ENCODE measurements around the gene TMEM235. TPM values are rescaled to one million over a fixed set of nuclear protein-coding genes. Genes with fewer than 3 reads are reported as not detected.

The TMEM235 gene
- total and polyA plus RNA-seq, 12 donors = not detected

- peak in 1 of 2 donors; percentile 45 for DNase-seq
- peak overlapping the region in 3 of 10 donors; percentile 9 to 26 (median 25) for H3K4me3 ChIP-seq
- no peak for TF ChIP-seq CTCF (IDR thresholded peaks at IDR 0.05)
- H3K27me3 ChIP-seq = no peaks in the 10 kb centered on the region
- 74 to 79% methylated on average over 30 of the region's 30 CpGs for WGBS, 2 donors
- no peaks in the 10 kb centered on the region for H3K36me3 ChIP-seq
- intact Hi-C loops (cut with DNase I) = loop anchor here in 4 of 10 donors (2.0 to 10.0 kb wide), 4 partner anchors 25 to 136 kb away; partner anchors contain the start of gene TMC6 (in 1 of the 4)
- peak overlapping the region in 9 of 10 donors; percentile 17 to 80 (median 63) for H3K27ac ChIP-seq
- ATAC-seq = peak in 6 of 8 donors; percentile 7 to 74 (median 48)
- H3K4me1 ChIP-seq = peaks cover 0 to 25% (median 15%) of the 10 kb centered on the region in 9 donors
- no peaks in the 10 kb centered on the region for H3K9me3 ChIP-seq
These were observed 16.9 kb downstream of the TMEM235 start for GRCh38 chr17:78248051-78248914.

GRCh38 chr17:78249074-78249817 is 17.8 kb downstream of the TMEM235 start:
- Histone ChIP-seq H3K4me1 (peaks cover 0 to 34% (median 18%) of the 10 kb centered on the region in 9 donors), H3K4me3 (peak overlapping the region in 3 of 10 donors; percentile 9 to 26 (median 25)), H3K27me3 (no peaks in the 10 kb centered on the region), H3K27ac (peak overlapping the region in 5 of 10 donors; percentile 63 to 80 (median 71)), H3K9me3 (no peaks in the 10 kb centered on the region), H3K36me3 (no peaks in the 10 kb centered on the region)
- TF ChIP-seq CTCF (IDR thresholded peaks at IDR 0.05) = no peak
- ATAC-seq (no peak), DNase-seq (no peak)
- WGBS, 2 donors = 78 to 87% methylated on average over 16 of the region's 16 CpGs
- intact Hi-C loops (cut with DNase I) = loop anchor here in 4 of 10 donors (2.0 to 10.0 kb wide), 4 partner anchors 26 to 137 kb away; partner anchors contain the start of gene TMC6 (in 1 of the 4)

DNA sequence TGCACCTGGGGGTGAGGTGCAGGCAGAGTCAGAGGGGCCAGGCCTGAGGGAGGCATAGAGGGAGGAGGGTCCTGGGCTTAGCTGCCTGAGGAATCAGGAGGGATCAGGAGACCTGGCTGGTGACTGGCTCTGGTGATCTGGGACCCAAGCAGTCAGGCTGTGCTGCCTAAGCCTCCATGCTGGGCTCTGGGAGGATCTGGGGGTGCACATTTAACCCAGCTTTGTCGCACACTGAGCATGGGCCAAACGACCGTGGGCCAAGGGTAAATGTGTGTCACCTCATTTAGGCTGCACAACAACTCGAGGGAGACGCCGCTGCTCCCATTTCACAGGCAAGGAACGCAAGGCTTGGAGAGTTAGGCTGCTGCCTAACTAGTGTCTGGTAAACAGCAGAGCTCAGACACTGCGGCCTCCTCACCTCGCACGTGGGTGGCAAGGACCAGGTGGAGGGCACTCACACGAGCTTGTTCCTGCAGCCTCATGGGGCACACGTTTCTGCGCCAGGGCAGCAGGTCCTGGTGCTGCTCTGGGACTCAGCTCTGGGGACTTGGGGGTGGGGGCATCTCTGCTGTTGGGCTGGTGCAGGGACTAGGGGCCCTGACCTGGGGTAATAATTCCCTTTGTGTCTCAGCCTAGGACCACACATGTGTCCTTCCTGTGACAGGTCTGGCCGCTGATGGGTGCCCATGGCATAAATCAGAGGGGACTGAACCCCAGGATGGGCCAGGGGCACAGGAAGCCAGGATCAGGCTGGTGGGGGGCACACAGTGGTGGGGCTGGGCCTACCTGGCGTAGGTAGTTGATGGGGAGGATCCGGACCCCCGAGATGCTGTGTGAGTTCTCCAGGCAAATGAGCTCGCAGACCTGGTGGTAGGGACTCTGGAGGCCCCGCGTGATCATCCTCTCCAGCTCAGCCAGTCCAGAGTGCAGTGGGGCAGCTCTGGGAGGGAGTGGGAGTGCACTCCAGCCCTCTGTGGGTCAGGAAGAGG is 18.7 kb downstream of the TMEM235 start:
- Histone ChIP-seq H3K4me3 (peak overlapping the region in 1 of 10 donors; percentile 25), H3K36me3 (no peaks in the 10 kb centered on the region), H3K9me3 (no peaks in the 10 kb centered on the region), H3K27ac (peak overlapping the region in 1 of 10 donors; percentile 80), H3K4me1 (peaks cover 0 to 36% (median 18%) of the 10 kb centered on the region in 9 donors), H3K27me3 (no peaks in the 10 kb centered on the region)
- DNase-seq = no peak
- intact Hi-C loops (cut with DNase I) = loop anchor here in 9 of 10 donors (2.0 to 10.0 kb wide), 9 partner anchors 27 to 233 kb away; partner anchors contain the start of genes AFMID (in 2 of the 9), TK1 (in 2 of the 9) and TMC6 (in 1 of the 9)
- 73 to 74% methylated on average over 20 of the region's 20 CpGs for WGBS, 2 donors
- ATAC-seq = no peak
- TF ChIP-seq CTCF (IDR thresholded peaks at IDR 0.05) = no peak
